22Rv1 (cell line): Measurements from ENCODE around the gene PDCD11.
"Not testable (repeated sequence)": the region's sequence is repeated elsewhere in the genome, so short reads cannot be mapped to it uniquely, and the experiment has no call there.

Experiments
- H3K27ac ChIP-seq: fragments of 450-650 bp; 2 replicates; pipeline ENCODE4 v1.5.1; 2017
- ZFX ChIP-seq: fragments of 450-650 bp; IDR thresholded peaks from 2 replicates; pipeline ENCODE4 v1.6.1; 2017; ENCODE audit warnings: antibody characterized with exemption, borderline replicate concordance
- TF ChIP-seq, protein P1 (sequence below): fragments of 450-650 bp; IDR thresholded peaks from 2 replicates; pipeline ENCODE4 v1.5.1; 2017; ENCODE audit warnings: mild to moderate bottlenecking

The PDCD11 gene

DNA sequence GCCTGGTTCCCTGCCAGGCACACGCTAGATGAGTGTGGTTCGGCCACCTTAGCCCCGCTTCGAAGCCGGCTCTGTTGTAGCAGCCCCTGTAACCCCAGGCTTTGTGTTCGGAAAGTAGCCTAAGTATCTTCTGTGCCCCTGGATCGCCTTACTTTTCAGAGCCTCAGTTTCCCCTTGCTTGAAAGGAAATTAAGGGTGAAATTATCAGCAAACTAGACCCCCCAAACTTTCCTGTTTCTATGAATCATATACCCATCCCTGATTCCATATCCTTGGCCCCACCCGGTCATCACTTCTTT lies 312 bp downstream of the PDCD11 start:
- H3K27ac ChIP-seq: peak overlapping the region; percentile 73
- no peak for TF ChIP-seq ZFX
- TF ChIP-seq, protein P1, sequence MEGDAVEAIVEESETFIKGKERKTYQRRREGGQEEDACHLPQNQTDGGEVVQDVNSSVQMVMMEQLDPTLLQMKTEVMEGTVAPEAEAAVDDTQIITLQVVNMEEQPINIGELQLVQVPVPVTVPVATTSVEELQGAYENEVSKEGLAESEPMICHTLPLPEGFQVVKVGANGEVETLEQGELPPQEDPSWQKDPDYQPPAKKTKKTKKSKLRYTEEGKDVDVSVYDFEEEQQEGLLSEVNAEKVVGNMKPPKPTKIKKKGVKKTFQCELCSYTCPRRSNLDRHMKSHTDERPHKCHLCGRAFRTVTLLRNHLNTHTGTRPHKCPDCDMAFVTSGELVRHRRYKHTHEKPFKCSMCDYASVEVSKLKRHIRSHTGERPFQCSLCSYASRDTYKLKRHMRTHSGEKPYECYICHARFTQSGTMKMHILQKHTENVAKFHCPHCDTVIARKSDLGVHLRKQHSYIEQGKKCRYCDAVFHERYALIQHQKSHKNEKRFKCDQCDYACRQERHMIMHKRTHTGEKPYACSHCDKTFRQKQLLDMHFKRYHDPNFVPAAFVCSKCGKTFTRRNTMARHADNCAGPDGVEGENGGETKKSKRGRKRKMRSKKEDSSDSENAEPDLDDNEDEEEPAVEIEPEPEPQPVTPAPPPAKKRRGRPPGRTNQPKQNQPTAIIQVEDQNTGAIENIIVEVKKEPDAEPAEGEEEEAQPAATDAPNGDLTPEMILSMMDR: no peak

GRCh38 chr10:103397191-103397825 lies 882 bp downstream of the PDCD11 start:
- TF ChIP-seq, protein P1: no peak
- TF ChIP-seq ZFX: no peak
- peak overlapping the region; percentile 73 for H3K27ac ChIP-seq

GRCh38 chr10:103413564-103413963 lies 17.1 kb downstream of the PDCD11 start:
- TF ChIP-seq, protein P1: no peak
- no peak for TF ChIP-seq ZFX

DNA sequence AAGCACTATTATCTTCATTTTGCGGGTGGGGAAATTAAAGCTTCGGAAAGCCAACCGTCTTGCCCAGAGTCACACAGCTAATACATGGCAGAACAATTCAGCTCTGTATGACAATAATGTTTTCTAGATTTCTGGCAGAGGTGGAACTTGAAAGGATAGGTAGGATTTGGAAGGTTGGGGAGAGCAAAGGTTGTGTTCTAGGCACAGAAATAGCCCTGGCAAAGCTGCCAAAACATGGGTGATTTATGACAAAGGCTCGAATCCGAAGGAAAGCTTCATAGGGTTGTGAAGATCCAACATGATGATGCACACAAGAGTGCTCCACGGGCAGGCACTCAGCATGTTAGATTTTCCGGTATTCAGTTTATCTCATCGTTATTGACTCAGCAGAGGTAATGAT lies 19.2 kb downstream of the PDCD11 start:
- H3K27ac ChIP-seq: no peak overlapping the region
- no peak for TF ChIP-seq ZFX
- TF ChIP-seq, protein P1: no peak

More at GRCh38 chr10:103413564-103413963, 17.1 kb downstream of the PDCD11 start:
- no peak overlapping the region for H3K27ac ChIP-seq

- no peak overlapping the region; the same call in 1 of the 2 replicates for H3K27ac ChIP-seq
- TF ChIP-seq, protein P1: peak; percentile 75
- TF ChIP-seq ZFX: no peak
Observed at GRCh38 chr10:103416436-103417147, 20.2 kb downstream of the PDCD11 start.

DNA sequence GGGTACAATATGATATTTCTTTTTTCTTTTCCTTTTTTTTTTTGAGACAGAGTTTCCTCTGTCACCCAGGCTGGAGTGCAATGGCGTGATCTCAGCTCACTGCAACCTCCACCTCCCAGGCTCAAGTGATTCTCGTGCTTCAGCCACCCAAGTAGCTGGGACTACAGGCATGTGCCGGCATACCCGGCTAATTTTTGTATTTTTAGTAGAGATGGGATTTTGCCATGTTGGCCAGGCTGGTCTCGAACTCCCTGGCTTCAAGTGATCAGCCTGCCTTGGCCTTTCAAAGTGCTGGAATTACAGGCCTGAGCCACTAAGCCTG lies 20.7 kb downstream of the PDCD11 start:
- TF ChIP-seq, protein P1: peak; percentile 27
- not testable (repeated sequence) for H3K27ac ChIP-seq

DNA sequence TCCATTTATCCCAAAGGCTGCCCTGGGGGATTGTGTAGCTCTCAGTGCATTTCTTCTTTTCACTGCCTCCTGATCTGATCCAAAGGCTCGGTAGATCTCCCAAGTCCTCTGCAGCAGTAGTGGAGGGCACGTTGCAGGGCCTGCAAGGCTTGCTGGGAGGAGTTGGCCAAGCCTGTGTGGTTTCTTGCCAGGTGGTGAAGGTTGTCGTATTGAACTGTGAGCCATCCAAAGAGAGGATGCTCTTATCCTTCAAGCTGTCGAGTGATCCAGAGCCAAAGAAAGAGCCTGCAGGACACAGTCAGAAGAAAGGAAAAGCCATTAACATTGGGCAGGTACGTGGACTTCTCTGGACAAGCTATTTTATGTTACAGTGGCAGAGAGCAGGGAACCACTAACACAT lies 21.2 kb downstream of the PDCD11 start:
- no peak for TF ChIP-seq ZFX
- TF ChIP-seq, protein P1: no peak
- H3K27ac ChIP-seq: no peak overlapping the region
